ENCODE measurements around the gene PCDH15. TPM values are rescaled to one million over a fixed set of nuclear protein-coding genes. Genes with fewer than 3 reads are reported as not detected.

Gene PCDH15
- total and polyA plus RNA-seq, 12 donors = 1.9 to 34.2 (median 10.2) TPM

DNA sequence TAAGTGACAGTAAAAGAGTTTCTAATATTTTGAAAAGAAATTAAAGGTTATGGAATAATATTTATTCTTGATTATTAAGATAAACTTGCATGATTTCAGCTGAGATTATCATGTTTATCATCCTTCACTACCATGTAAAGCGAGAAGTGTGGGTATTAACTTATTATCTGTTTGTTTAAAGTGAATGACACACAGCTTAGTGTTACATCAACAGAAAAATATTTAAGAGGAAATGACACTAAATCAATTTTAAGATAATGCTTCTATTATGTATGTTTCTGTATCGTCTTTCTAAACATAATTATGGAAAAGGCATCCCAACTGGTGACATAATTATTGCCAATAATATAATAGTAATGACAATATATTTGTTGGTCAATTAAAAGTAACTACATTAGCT is 213.1 kb downstream of the PCDH15 start:
- Histone ChIP-seq H3K9me3 (replicated peaks in 1 of 3) (peaks cover 0 to 2% (median 0%) of the 10 kb centered on the region in 3 donors), H3K27me3 (no peaks in the 10 kb centered on the region), H3K27ac (no peak overlapping the region), H3K4me1 (replicated peaks in 1 of 2) (no peaks in the 10 kb centered on the region), H3K36me3 (replicated peaks in 1 of 2) (no peaks in the 10 kb centered on the region), H3K4me3 (no peak overlapping the region)
- DNase-seq = no peak
- intact Hi-C loops (cut with DNase I) = no loop called here
- WGBS, 4 donors = 29 to 48% (median 35%) methylated on average over 2 of the region's 2 CpGs
- no peak for TF ChIP-seq CTCF (IDR thresholded peaks at IDR 0.05)
- no peak for TF ChIP-seq POLR2A (IDR thresholded peaks at IDR 0.05)

DNA sequence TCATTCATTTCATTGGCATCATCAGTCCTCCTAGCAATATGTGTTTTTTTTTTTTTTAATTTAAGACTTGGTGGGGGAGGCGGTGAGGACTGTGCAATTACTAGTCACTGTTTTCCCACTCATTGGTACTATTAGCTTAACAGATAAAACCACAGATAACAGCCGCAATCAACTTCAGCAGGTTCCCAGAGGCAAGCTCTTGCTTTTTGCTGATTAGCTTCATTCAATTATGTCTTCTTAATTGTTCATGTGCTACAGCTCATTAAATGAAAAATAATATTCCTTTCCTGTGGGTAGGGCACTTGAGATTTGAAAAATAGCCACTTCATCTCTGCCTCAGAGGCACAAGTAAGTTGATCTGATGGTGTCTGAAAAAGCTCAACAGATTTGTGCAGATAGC is 215.5 kb downstream of the PCDH15 start:
- no peaks in the 10 kb centered on the region for H3K36me3 ChIP-seq (replicated peaks in 1 of 2)
- no peaks in the 10 kb centered on the region for H3K9me3 ChIP-seq (replicated peaks in 1 of 3)
- peak in 1 of 7 donors; percentile 51 for DNase-seq
- H3K27ac ChIP-seq = no peak overlapping the region
- no peaks in the 10 kb centered on the region for H3K27me3 ChIP-seq
- WGBS, 4 donors = 68 to 78% (median 71%) methylated on average over 2 of the region's 2 CpGs
- intact Hi-C loops (cut with DNase I) = no loop called here
- no peak for TF ChIP-seq POLR2A (IDR thresholded peaks at IDR 0.05)
- no peaks in the 10 kb centered on the region for H3K4me1 ChIP-seq (replicated peaks in 1 of 2)
- H3K4me3 ChIP-seq = no peak overlapping the region

GRCh38 chr10:54577682-54578081 is 223.3 kb downstream of the PCDH15 start:
- intact Hi-C loops (cut with DNase I) = no loop called here
- DNase-seq = no peak
- 82 to 93% (median 88%) methylated on average over 2 of the region's 2 CpGs for WGBS, 4 donors
- TF ChIP-seq POLR2A (IDR thresholded peaks at IDR 0.05) (no peak), CTCF (IDR thresholded peaks at IDR 0.05) (no peak)
- H3K27me3 ChIP-seq = no peaks in the 10 kb centered on the region
- H3K4me1 ChIP-seq (replicated peaks in 1 of 2) = no peaks in the 10 kb centered on the region
- no peak overlapping the region for H3K27ac ChIP-seq
- H3K9me3 ChIP-seq (replicated peaks in 1 of 3) = no peaks in the 10 kb centered on the region
- no peaks in the 10 kb centered on the region for H3K36me3 ChIP-seq (replicated peaks in 1 of 2)
- no peak overlapping the region for H3K4me3 ChIP-seq

GRCh38 chr10:54576541-54576940 is 224.5 kb downstream of the PCDH15 start:
- WGBS, 4 donors = 65 to 78% (median 70%) methylated on average over 5 of the region's 5 CpGs
- Histone ChIP-seq H3K27ac (no peak overlapping the region), H3K36me3 (replicated peaks in 1 of 2) (no peaks in the 10 kb centered on the region), H3K4me3 (no peak overlapping the region), H3K4me1 (replicated peaks in 1 of 2) (no peaks in the 10 kb centered on the region), H3K27me3 (no peaks in the 10 kb centered on the region), H3K9me3 (replicated peaks in 1 of 3) (no peaks in the 10 kb centered on the region)
- DNase-seq = no peak
- TF ChIP-seq CTCF (IDR thresholded peaks at IDR 0.05) (no peak), POLR2A (IDR thresholded peaks at IDR 0.05) (no peak)
- intact Hi-C loops (cut with DNase I) = no loop called here

DNA sequence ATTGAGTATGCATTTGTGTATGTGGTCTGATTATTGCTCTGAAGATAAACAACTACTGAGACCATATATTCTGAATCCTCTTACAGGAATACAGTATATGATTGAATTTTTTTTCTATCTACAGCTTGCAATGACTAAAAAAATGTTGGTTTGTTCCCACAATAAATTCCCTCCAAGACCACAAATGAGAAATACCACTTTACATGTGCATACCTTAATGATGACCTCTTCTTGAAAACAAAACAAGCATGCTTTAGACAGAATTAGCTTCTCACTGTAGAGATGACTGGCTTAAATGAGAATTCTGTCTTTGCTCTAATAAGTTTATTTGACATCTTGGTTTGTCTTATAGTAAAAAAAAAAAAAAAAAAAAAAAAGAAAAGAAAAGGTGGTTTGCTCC is 241.5 kb downstream of the PCDH15 start:
- intact Hi-C loops (cut with DNase I) = no loop called here

More for the DNA sequence above, 241.5 kb downstream of the PCDH15 start:
- DNase-seq = no peak
- peaks cover 0 to 10% (median 0%) of the 10 kb centered on the region in 3 donors for H3K9me3 ChIP-seq (replicated peaks in 1 of 3)
- TF ChIP-seq CTCF (IDR thresholded peaks at IDR 0.05) (no peak), POLR2A (IDR thresholded peaks at IDR 0.05) (no peak)
- H3K36me3 ChIP-seq (replicated peaks in 1 of 2) = no peaks in the 10 kb centered on the region
- no peaks in the 10 kb centered on the region for H3K4me1 ChIP-seq (replicated peaks in 1 of 2)
- no peaks in the 10 kb centered on the region for H3K27me3 ChIP-seq
- H3K27ac ChIP-seq = no peak overlapping the region
- no peak overlapping the region for H3K4me3 ChIP-seq
